Parathyroid adenoma (tissue), 2 donors: ENCODE results near the gene DGKQ.
A peak's percentile ranks its signal among the peaks of the same experiment; 100 is the strongest.

Experiments used
- H2AFZ ChIP-seq: fragments of 300-600 bp; sonication (generic); one replicate; pipeline ENCODE4 v1.7.0; 2017; ENCODE audit warnings: antibody characterized with exemption, mild to moderate bottlenecking
- H3K27ac ChIP-seq: fragments of 300-600 bp; sonication (generic); one replicate; pipeline ENCODE4 v1.7.0; 2017
- H3K27me3 ChIP-seq: fragments of 300-600 bp; sonication (generic); one replicate; pipeline ENCODE4 v1.7.0; 2017; ENCODE audit warnings: low read length; ENCODE audit not compliant: control insufficient read depth, insufficient read depth
- H3K36me3 ChIP-seq: fragments of 300-600 bp; sonication (generic); one replicate; pipeline ENCODE4 v1.7.0; 2017; ENCODE audit warnings: low read length; ENCODE audit not compliant: control insufficient read depth, insufficient read depth
- H3K4me1 ChIP-seq: fragments of 300-600 bp; sonication (generic); one replicate; pipeline ENCODE4 v1.7.0; 2017; ENCODE audit warnings: control low read depth
- H3K4me2 ChIP-seq: fragments of 300-600 bp; sonication (generic); one replicate; pipeline ENCODE4 v1.7.0; 2017; ENCODE audit warnings: low read length
- H3K4me3 ChIP-seq: fragments of 300-600 bp; sonication (generic); one replicate; pipeline ENCODE4 v1.7.0; 2017; ENCODE audit warnings: low read depth, low read length
- H3K79me2 ChIP-seq: fragments of 300-600 bp; sonication (generic); one replicate; pipeline ENCODE4 v1.7.0; 2017; ENCODE audit warnings: control low read depth
- H3K9ac ChIP-seq: fragments of 300-600 bp; sonication (generic); one replicate; pipeline ENCODE4 v1.7.0; 2017; ENCODE audit warnings: mild to moderate bottlenecking
- H3K9me3 ChIP-seq: fragments of 300-600 bp; sonication (generic); one replicate; pipeline ENCODE4 v1.7.0; 2017; ENCODE audit warnings: low read length; ENCODE audit not compliant: control insufficient read depth
- CTCF ChIP-seq: fragments of 300-600 bp; sonication (generic); IDR thresholded peaks from one replicate; pipeline ENCODE4 v1.7.0; 2017; ENCODE audit warnings: antibody characterized with exemption, mild to moderate bottlenecking
- donor health status: primary hyperparathyroidism.

The DGKQ gene

DNA sequence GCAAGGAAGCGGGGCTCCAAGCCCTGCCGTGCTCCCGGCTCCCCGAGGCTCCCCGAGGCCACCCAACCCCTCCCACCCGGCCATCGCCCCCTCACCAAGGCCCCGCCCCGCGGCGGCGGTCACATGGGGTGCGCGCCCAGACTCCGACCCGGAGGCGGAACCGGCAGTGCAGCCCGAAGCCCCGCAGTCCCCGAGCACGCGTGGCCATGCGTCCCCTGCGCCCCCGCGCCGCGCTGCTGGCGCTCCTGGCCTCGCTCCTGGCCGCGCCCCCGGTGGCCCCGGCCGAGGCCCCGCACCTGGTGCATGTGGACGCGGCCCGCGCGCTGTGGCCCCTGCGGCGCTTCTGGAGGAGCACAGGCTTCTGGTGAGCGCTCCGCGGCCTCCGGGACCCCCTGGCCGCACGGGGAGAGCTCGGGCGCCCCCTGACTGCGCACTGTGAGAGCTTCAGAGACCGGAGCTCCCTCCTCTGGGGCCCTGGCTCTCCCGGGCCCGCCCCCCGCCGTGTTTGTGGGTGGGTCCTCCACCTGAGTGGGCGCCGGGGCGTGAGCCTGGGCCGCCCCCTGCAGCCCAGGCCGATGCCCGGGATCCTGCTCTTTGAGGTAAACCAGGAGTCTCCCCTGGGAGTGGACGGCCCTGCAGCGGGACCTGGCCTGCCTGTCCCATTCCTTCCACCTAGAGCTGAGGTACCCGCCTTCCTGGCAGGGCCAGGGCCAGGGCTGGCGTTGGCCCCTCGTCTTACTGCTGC is 13.7 kb upstream of the DGKQ start, which contains the start of gene IDUA:
IDUA (plus strand) TSS at position 166 of the 745 bp plus-strand sequence; CDS start at position 207, 41 bp downstream.
- Histone ChIP-seq H3K79me2 (no peaks in the 10 kb centered on the region), H3K4me1 (no peaks in the 10 kb centered on the region), H3K4me2 (peak within 1 kb of the TSS; percentile 92), H3K27me3 (no peaks in the 10 kb centered on the region), H3K9ac (no peak within 1 kb of the TSS), H3K9me3 (no peaks in the 10 kb centered on the region), H2AFZ (peak within 1 kb of the TSS; percentile 83), H3K4me3 (peak within 1 kb of the TSS; percentile 64), H3K36me3 (no peaks in the 10 kb centered on the region), H3K27ac (peak within 1 kb of the TSS; percentile 19)
- TF ChIP-seq CTCF: peak; percentile 39

- Histone ChIP-seq H3K4me2 (peak overlapping the region; percentile 92), H3K27me3 (no peaks in the 10 kb centered on the region), H3K9me3 (no peaks in the 10 kb centered on the region), H3K36me3 (no peaks in the 10 kb centered on the region), H3K27ac (peak overlapping the region; percentile 19), H2AFZ (peak overlapping the region; percentile 83), H3K9ac (no peak overlapping the region), H3K4me3 (peak overlapping the region; percentile 64), H3K79me2 (no peaks in the 10 kb centered on the region), H3K4me1 (no peaks in the 10 kb centered on the region)
- no peak for TF ChIP-seq CTCF
These were observed 13.1 kb upstream of the DGKQ start for GRCh38 chr4:986428-986878.

GRCh38 chr4:985123-985830 is 11.9 kb upstream of the DGKQ start:
- no peak overlapping the region for H3K27ac ChIP-seq
- no peak overlapping the region for H3K9ac ChIP-seq
- H3K4me3 ChIP-seq: peak overlapping the region; percentile 42

GRCh38 chr4:984336-985054 is 11.1 kb upstream of the DGKQ start:
- H3K36me3 ChIP-seq: no peaks in the 10 kb centered on the region
- no peak overlapping the region for H3K27ac ChIP-seq
- no peaks in the 10 kb centered on the region for H3K4me1 ChIP-seq
- H3K9ac ChIP-seq: no peak overlapping the region
- peak overlapping the region; percentile 52 for H3K4me2 ChIP-seq
- peak overlapping the region; percentile 42 for H2AFZ ChIP-seq
- peak overlapping the region; percentile 42 for H3K4me3 ChIP-seq
- no peaks in the 10 kb centered on the region for H3K79me2 ChIP-seq
- H3K27me3 ChIP-seq: no peaks in the 10 kb centered on the region
- TF ChIP-seq CTCF: no peak
- no peaks in the 10 kb centered on the region for H3K9me3 ChIP-seq

More at GRCh38 chr4:985123-985830, 11.9 kb upstream of the DGKQ start:
- H3K9me3 ChIP-seq: no peaks in the 10 kb centered on the region
- H2AFZ ChIP-seq: peak overlapping the region; percentile 42
- no peaks in the 10 kb centered on the region for H3K79me2 ChIP-seq
- H3K4me1 ChIP-seq: no peaks in the 10 kb centered on the region
- H3K27me3 ChIP-seq: no peaks in the 10 kb centered on the region
- peak overlapping the region; percentile 52 for H3K4me2 ChIP-seq
- H3K36me3 ChIP-seq: no peaks in the 10 kb centered on the region
- no peak for TF ChIP-seq CTCF
